AG04449 (cell line): ENCODE results near the gene GMPR2.

Source experiments
- CTCF ChIA-PET: fragments of 350-600 bp; formaldehyde crosslinking; extraction: SDS; loops from one replicate; lab custom pipeline; 2021; ENCODE audit warnings: antibody characterized with exemption; lab: Yijun Ruan, JAX
- POLR2A ChIA-PET: fragments of 400-600, 350-600 bp; formaldehyde crosslinking; extraction: SDS; loops from one replicate; lab custom pipeline; 2020; ENCODE audit warnings: antibody characterized with exemption, inconsistent platforms; lab: Yijun Ruan, JAX
- DNase-seq: peaks from one replicate; pipeline ENCODE4 v3.0.0-alpha.2; 2010; ENCODE audit warnings: low read depth, low spot score
- H3K4me3 ChIP-seq: 2 replicates; pipeline ENCODE4 v1.5.1; 2011; ENCODE audit warnings: low read depth, mild to moderate bottlenecking, control low read depth, low read length
- TF ChIP-seq, protein P1 (sequence below): IDR thresholded peaks from one replicate; pipeline ENCODE4 v1.5.1; 2011; ENCODE audit warnings: mild to moderate bottlenecking, moderate library complexity, low read length, control low read depth, inconsistent platforms; ENCODE audit not compliant: insufficient read depth; ENCODE audit errors: missing control alignments

The GMPR2 gene

DNA sequence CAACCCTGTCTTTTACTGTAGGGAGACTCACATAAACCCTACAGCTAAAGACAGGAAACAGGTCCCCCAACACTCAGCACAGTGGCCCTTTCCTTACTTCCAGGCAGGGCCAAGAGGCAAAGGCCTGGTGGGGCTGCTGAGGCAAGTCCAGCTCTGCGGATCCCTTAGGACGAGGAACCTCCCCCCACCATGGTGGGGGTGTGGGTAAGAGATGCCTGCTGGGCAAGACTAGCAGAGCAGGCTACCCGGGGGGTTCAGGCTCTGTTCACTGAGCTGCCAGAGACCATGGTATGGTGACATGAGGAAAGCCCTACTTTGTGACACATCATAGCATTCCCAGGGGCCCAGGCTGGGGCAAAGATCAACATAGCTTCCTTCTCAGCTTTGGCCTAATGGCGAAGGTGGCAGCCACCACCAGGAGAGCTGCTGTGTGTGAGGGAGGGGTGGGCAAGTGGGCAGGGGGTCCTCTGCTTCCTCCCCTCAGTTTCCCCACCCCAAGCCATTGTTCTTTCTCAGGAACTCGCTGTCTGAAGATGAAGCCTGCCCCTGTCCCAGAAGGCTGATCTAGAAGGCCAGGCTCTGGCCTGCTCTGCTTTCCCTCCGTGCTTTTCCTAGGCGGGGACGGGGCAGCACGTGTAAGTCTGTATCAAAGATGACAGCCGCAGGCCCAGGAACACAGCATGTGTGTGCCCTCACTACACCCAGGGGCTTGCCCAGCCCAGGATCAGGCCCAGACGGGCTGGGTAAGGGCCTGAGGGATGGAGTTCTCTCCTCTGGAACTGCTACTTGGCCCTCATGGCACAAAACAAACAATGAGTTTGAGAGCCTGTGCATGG, 19.8 kb downstream of the GMPR2 start:
- ChIA-PET CTCF (interaction anchor here (0.6 to 16.0 kb wide), 14 partner anchors 8 to 143 kb away, joined by 3 to 155 read pairs (median 4); partner anchors contain the start of genes CIDEB, DHRS1, GMPR2 and LTB4R2), POLR2A (interaction anchor here (1.0 to 2.4 kb wide), 2 partner anchors 10 to 19 kb away, joined by 4 to 18 read pairs; partner anchors contain the start of genes RABGGTA and TINF2)
- H3K4me3 ChIP-seq = no peak overlapping the region
- no peak for DNase-seq
- TF ChIP-seq, protein P1, sequence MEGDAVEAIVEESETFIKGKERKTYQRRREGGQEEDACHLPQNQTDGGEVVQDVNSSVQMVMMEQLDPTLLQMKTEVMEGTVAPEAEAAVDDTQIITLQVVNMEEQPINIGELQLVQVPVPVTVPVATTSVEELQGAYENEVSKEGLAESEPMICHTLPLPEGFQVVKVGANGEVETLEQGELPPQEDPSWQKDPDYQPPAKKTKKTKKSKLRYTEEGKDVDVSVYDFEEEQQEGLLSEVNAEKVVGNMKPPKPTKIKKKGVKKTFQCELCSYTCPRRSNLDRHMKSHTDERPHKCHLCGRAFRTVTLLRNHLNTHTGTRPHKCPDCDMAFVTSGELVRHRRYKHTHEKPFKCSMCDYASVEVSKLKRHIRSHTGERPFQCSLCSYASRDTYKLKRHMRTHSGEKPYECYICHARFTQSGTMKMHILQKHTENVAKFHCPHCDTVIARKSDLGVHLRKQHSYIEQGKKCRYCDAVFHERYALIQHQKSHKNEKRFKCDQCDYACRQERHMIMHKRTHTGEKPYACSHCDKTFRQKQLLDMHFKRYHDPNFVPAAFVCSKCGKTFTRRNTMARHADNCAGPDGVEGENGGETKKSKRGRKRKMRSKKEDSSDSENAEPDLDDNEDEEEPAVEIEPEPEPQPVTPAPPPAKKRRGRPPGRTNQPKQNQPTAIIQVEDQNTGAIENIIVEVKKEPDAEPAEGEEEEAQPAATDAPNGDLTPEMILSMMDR = no peak

DNA sequence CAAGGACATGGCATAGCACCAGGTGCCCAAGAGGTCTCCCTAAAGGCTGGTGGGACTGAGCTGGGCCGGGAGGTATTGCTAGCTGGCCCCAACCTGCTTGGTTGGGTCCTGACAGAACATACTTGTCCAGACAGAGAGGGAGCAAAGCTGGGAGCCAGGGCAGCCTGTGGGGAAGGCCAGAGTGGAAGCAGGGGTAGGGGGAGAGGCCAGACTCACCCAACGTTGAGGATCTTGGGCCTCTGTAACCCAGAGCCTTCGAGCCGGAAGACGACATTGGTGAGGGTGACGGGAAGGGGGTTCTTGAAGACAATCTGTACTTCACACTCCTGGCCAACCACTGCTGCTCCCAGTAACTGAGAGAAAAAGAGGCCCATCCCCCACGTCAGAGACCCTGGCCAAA, 21.2 kb downstream of the GMPR2 start:
- CTCF ChIA-PET = interaction anchor here (8.0 to 16.0 kb wide), 2 partner anchors 10 to 44 kb away, joined by 72 to 155 read pairs; partner anchors contain the start of genes DHRS1, NOP9 and TINF2
- no peak overlapping the region for H3K4me3 ChIP-seq
- TF ChIP-seq, protein P1 = no peak
- no peak for DNase-seq
- POLR2A ChIA-PET = no interaction called here

DNA sequence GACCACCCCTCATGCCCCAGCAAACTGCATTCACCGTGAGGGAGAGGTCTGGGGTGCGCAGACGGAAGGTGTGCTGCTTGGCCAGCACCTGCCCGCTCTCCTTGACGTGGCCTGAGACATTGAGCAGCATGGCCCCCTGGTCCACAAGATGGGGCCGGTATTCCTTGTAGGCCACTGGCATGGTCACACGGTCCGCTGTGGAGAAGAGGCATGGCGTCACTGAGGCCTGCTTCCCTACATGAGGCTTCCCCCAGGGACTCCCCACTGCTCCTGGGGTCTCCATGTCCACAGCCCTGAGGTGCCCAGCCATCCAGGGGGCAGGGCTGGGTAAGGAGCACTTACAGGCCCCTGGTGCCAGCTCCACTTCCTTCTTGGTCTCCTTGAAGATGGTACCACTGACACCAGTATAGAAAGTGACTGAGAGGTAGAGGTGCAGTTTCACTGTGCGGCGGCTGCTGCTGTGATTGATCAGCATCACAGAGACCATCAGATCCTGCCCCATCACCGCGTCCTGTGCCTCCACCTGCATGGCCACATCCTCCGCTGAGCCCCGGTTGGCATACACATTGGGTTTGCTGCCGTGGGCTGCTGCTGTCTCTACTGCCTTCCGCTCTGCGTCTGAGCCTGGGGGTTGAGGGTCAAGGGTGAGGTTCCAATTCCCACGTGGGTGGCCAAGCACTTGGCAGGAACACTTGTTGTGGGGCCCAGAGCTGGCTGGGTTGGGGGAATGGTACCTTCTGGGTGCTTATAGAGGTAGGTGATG, 22.1 kb downstream of the GMPR2 start:
- no peak overlapping the region for H3K4me3 ChIP-seq
- no peak for DNase-seq
- POLR2A ChIA-PET = no interaction called here
- TF ChIP-seq, protein P1 = no peak
- CTCF ChIA-PET = interaction anchor here (1.1 to 16.0 kb wide), 3 partner anchors 10 to 43 kb away, joined by 3 to 155 read pairs (median 72); partner anchors contain the start of genes DHRS1, NOP9 and TINF2

DNA sequence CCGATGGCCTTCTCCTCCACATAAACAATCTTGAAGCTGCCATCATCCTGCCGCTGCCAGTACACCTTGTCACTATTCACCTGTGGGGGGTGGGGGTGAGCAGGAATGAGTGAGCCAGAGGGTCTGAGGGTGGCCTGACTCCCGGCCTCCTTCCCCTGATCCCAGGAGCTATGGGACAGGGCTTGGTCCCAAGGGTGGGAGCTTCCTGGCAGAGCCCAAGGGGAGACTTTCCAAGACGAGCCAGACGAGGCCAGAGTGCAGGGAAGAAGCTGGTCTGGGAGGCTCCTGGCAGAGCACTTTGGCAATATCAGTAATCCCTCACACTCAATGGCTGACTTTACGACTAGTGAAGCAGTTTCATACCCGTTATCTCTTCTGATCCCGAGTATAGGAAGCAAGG, 22.7 kb downstream of the GMPR2 start:
- no peak overlapping the region for H3K4me3 ChIP-seq
- CTCF ChIA-PET = interaction anchor here (1.1 to 16.0 kb wide), 4 partner anchors 11 to 52 kb away, joined by 3 to 155 read pairs (median 40); partner anchors contain the start of genes CIDEB, DHRS1, NOP9 and TINF2
- TF ChIP-seq, protein P1 = no peak
- POLR2A ChIA-PET = no interaction called here
- DNase-seq = no peak

DNA sequence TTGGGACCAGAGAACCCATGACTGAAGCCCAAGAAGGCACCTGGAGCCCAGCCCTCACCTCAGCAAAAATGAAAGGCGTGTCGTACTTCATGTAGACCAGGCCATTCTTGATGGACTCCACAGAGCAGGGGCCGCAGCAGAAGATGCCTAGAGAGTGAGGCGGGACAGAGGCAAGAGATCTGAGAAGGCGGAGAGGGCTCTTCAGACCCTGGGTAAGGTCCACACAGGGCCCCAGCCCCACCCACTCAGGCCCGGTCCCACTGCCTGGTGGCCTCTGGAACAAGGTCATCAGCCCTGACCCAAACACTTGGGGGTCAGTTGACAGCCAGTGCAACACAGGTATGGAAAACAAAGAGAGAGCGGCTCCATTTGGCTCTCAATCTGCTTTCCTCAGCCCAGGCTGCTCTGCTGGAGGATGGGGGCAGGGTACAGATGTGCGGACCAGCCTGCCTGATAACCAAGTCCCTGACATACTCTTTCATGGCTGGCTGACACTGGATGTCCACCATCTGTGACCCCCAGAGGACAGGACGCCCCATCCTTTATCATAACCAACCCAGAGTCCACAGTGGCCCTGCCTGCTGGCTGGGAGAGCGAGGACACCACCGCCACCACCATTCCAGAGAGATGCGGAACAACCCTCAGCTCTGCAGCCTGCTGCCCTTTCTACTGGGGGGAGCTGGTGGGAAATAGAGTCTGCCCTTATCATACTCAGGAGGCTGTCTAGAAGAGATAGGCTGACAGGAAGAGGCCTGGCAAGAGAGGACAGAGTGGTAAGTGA, 23.4 kb downstream of the GMPR2 start:
- no peak overlapping the region for H3K4me3 ChIP-seq
- no peak for DNase-seq
- TF ChIP-seq, protein P1 = no peak
- POLR2A ChIA-PET = interaction anchor here (1.5 kb wide), 1 partner anchor 13 kb away, joined by 6 read pairs; the partner anchor contains the start of gene TINF2
- CTCF ChIA-PET = interaction anchor here (1.8 to 16.0 kb wide), 4 partner anchors 12 to 52 kb away, joined by 9 to 155 read pairs (median 64); partner anchors contain the start of genes CIDEB, DHRS1, NOP9 and RABGGTA
